ENCODE data around the gene LGALS3BP. TPM values are rescaled to one million over a fixed set of nuclear protein-coding genes. Genes with fewer than 3 reads are reported as not detected.

Gene LGALS3BP
- total and polyA plus RNA-seq, 2 of the 13 experiments (the other 11 are each of a cell fraction or from before 2014, with no cell fraction given): 137 to 332 TPM

DNA sequence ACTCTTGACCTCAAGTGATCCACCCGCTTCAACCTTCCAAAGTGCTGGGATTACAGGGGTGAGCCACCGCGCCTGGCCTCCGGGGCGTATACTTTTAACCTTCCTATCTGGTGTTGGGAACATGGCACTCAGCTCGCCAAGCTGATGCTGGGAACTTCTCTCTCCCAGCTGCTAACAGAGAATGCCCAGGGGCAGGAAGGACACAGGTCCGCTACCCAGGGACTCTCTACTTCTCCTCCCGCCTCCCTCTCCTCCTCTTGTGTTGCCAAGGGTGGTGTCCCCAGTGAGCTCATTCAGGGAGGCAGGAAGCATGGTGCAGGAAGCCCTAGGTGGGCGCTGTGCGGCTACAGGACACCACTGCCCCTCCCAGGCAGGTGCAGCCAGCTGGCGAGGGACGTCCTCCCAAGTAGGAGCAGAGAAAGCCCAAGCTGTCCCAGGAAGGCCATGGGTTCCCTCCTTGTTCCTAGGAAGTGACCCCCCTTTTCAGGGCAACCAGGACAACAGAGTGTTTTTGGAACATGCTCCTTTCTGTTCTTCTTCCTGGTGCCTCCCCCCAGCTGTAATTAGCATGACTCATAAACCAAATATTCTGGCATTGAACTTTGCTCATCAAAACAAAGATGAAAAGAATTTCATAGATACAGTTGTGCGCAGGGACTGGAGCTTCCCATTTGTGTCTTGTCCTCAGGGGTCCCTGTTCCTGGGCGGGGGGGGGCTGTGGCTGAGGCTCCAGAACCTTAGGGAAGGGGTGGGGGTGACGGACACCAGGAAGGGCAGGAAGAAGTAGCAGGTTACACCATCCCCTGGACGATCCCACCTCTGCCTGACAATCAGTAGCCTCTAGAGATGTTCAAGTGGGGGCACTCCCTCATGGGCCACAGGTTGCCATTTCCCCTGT lies 46.9 kb upstream of the LGALS3BP start (continued):
- TF ChIP-seq ZNF362 (CRISPR knock-in tag; IDR thresholded peaks at IDR 0.05; ENCODE audit: borderline replicate concordance) (peak; percentile 35; the same call in 1 of the 2 replicates), RFX1 (IDR thresholded peaks at IDR 0.05) (peak; percentile 40; the same call in 1 of the 2 replicates), GTF2F1 (IDR thresholded peaks at IDR 0.05; ENCODE audit: low read length) (peak; percentile 12; the same call in 1 of the 2 replicates), YEATS2 (CRISPR knock-in tag; IDR thresholded peaks at IDR 0.05; ENCODE audit: borderline replicate concordance) (peak; percentile 70; the same call in 1 of the 2 replicates), ZNF558 (CRISPR knock-in tag; IDR thresholded peaks at IDR 0.05; ENCODE audit: borderline replicate concordance) (no peak), RAD51 (IDR thresholded peaks at IDR 0.05; ENCODE audit: borderline replicate concordance) (no peak), SNAI1 (CRISPR knock-in tag; IDR thresholded peaks at IDR 0.05; ENCODE audit: borderline replicate concordance) (0 out of 2 replicates have a peak, but pooled peaks have one; percentile 54), KLF11 (CRISPR knock-in tag; IDR thresholded peaks at IDR 0.05) (0 out of 2 replicates have a peak, but pooled peaks have one; percentile 20), HDAC2 (CRISPR knock-in tag; IDR thresholded peaks at IDR 0.05) (peak; percentile 79), ZNF101 (CRISPR knock-in tag; IDR thresholded peaks at IDR 0.05; ENCODE audit: borderline replicate concordance, low read depth) (no peak), RBFOX2 (IDR thresholded peaks at IDR 0.05; ENCODE audit: low read depth, low read length) (peak; percentile 72), ZNF282 (IDR thresholded peaks at IDR 0.05; ENCODE audit: partially characterized antibody) (no peak), XRCC5 (optimal IDR thresholded peaks at IDR 0.05; ENCODE audit: low read length) (peak; percentile 67), YY1 (IDR thresholded peaks at IDR 0.05; ENCODE audit: insufficient read depth, insufficient replicate concordance, low read depth, low read length) (peak; percentile 14), ZNF550 (CRISPR knock-in tag; IDR thresholded peaks at IDR 0.05; ENCODE audit: borderline replicate concordance) (no peak), ZKSCAN8 (CRISPR knock-in tag; IDR thresholded peaks at IDR 0.05; ENCODE audit: borderline replicate concordance) (peak; percentile 86; the same call in 1 of the 2 replicates), MED1 (CRISPR knock-in tag; IDR thresholded peaks at IDR 0.05) (peak; percentile 89), ZNF792 (CRISPR knock-in tag; IDR thresholded peaks at IDR 0.05) (peak; percentile 80; the same call in 1 of the 2 replicates), ZNF597 (CRISPR knock-in tag; IDR thresholded peaks at IDR 0.05) (no peak)
- TF ChIP-seq, protein P1, sequence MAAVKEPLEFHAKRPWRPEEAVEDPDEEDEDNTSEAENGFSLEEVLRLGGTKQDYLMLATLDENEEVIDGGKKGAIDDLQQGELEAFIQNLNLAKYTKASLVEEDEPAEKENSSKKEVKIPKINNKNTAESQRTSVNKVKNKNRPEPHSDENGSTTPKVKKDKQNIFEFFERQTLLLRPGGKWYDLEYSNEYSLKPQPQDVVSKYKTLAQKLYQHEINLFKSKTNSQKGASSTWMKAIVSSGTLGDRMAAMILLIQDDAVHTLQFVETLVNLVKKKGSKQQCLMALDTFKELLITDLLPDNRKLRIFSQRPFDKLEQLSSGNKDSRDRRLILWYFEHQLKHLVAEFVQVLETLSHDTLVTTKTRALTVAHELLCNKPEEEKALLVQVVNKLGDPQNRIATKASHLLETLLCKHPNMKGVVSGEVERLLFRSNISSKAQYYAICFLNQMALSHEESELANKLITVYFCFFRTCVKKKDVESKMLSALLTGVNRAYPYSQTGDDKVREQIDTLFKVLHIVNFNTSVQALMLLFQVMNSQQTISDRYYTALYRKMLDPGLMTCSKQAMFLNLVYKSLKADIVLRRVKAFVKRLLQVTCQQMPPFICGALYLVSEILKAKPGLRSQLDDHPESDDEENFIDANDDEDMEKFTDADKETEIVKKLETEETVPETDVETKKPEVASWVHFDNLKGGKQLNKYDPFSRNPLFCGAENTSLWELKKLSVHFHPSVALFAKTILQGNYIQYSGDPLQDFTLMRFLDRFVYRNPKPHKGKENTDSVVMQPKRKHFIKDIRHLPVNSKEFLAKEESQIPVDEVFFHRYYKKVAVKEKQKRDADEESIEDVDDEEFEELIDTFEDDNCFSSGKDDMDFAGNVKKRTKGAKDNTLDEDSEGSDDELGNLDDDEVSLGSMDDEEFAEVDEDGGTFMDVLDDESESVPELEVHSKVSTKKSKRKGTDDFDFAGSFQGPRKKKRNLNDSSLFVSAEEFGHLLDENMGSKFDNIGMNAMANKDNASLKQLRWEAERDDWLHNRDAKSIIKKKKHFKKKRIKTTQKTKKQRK (IDR thresholded peaks at IDR 0.05; ENCODE audit: low read length): no peak
- TF ChIP-seq, protein P2, sequence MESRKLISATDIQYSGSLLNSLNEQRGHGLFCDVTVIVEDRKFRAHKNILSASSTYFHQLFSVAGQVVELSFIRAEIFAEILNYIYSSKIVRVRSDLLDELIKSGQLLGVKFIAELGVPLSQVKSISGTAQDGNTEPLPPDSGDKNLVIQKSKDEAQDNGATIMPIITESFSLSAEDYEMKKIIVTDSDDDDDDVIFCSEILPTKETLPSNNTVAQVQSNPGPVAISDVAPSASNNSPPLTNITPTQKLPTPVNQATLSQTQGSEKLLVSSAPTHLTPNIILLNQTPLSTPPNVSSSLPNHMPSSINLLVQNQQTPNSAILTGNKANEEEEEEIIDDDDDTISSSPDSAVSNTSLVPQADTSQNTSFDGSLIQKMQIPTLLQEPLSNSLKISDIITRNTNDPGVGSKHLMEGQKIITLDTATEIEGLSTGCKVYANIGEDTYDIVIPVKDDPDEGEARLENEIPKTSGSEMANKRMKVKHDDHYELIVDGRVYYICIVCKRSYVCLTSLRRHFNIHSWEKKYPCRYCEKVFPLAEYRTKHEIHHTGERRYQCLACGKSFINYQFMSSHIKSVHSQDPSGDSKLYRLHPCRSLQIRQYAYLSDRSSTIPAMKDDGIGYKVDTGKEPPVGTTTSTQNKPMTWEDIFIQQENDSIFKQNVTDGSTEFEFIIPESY (CRISPR knock-in tag; IDR thresholded peaks at IDR 0.05): 0 out of 2 replicates have a peak, but pooled peaks have one; percentile 6
- TF ChIP-seq, protein P3, sequence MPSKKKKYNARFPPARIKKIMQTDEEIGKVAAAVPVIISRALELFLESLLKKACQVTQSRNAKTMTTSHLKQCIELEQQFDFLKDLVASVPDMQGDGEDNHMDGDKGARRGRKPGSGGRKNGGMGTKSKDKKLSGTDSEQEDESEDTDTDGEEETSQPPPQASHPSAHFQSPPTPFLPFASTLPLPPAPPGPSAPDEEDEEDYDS (CRISPR knock-in tag; IDR thresholded peaks at IDR 0.05): peak; percentile 60; the same call in 1 of the 2 replicates

Measured in HepG2 (cell line).